Neuron (in vitro differentiated cells): Measurements from ENCODE around the gene KIAA1755.
"Not testable (repeated sequence)": the region's sequence is repeated elsewhere in the genome, so short reads cannot be mapped to it uniquely, and the experiment has no call there.

ENCODE experiments used
- H2AFZ ChIP-seq: one replicate; pipeline ENCODE4 v1.6.1; 2013; ENCODE audit warnings: low read depth, mild to moderate bottlenecking, inconsistent platforms, low read length, moderate library complexity
- H3K27me3 ChIP-seq: one replicate; pipeline ENCODE4 v1.6.1; 2013; ENCODE audit warnings: low read length; ENCODE audit not compliant: insufficient read depth
- H3K36me3 ChIP-seq: one replicate; pipeline ENCODE4 v1.6.1; 2013; ENCODE audit warnings: low read length; ENCODE audit not compliant: insufficient read depth
- H3K4me1 ChIP-seq: one replicate; pipeline ENCODE4 v1.6.1; 2013; ENCODE audit warnings: low read length; ENCODE audit not compliant: insufficient read depth
- H3K4me3 ChIP-seq: 2 replicates; pipeline ENCODE4 v1.5.1; 2013; ENCODE audit warnings: mild to moderate bottlenecking, low read length, moderate library complexity
- H3K9me3 ChIP-seq: one replicate; pipeline ENCODE4 v1.6.1; 2013; ENCODE audit warnings: low read length

The KIAA1755 gene

GRCh38 chr20:38281176-38281915 is 20.8 kb upstream of the KIAA1755 start:
- H3K36me3 ChIP-seq, H3K4me3 ChIP-seq, H3K4me1 ChIP-seq: not testable (repeated sequence)

GRCh38 chr20:38278763-38279162 is 18.2 kb upstream of the KIAA1755 start:
- Histone ChIP-seq H3K4me3 (no peak overlapping the region), H3K27me3 (peaks cover 3% of the 10 kb centered on the region), H3K9me3 (peaks cover 2% of the 10 kb centered on the region), H2AFZ (no peak overlapping the region), H3K36me3 (no peaks in the 10 kb centered on the region), H3K4me1 (no peaks in the 10 kb centered on the region)

More at GRCh38 chr20:38281176-38281915, 20.8 kb upstream of the KIAA1755 start:
- not testable (repeated sequence) for H3K9me3 ChIP-seq, H2AFZ ChIP-seq, H3K27me3 ChIP-seq

GRCh38 chr20:38278131-38278530 is 17.6 kb upstream of the KIAA1755 start:
- Histone ChIP-seq H3K27me3 (peaks cover 3% of the 10 kb centered on the region), H3K4me1 (no peaks in the 10 kb centered on the region), H3K36me3 (no peaks in the 10 kb centered on the region), H3K9me3 (no peaks in the 10 kb centered on the region), H2AFZ (no peak overlapping the region), H3K4me3 (no peak overlapping the region)

GRCh38 chr20:38277691-38278090 is 17.2 kb upstream of the KIAA1755 start:
- H3K9me3 ChIP-seq = no peaks in the 10 kb centered on the region
- H3K36me3 ChIP-seq = no peaks in the 10 kb centered on the region

GRCh38 chr20:38277285-38277684 is 16.8 kb upstream of the KIAA1755 start:
- Histone ChIP-seq H3K27me3 (peaks cover 3% of the 10 kb centered on the region), H3K4me1 (no peaks in the 10 kb centered on the region), H3K36me3 (no peaks in the 10 kb centered on the region), H2AFZ (no peak overlapping the region), H3K9me3 (no peaks in the 10 kb centered on the region), H3K4me3 (no peak overlapping the region)

More at GRCh38 chr20:38277691-38278090, 17.2 kb upstream of the KIAA1755 start:
- no peak overlapping the region for H2AFZ ChIP-seq
- peaks cover 3% of the 10 kb centered on the region for H3K27me3 ChIP-seq
- H3K4me3 ChIP-seq = no peak overlapping the region
- no peaks in the 10 kb centered on the region for H3K4me1 ChIP-seq

GRCh38 chr20:38275815-38276550 is 15.4 kb upstream of the KIAA1755 start:
- H3K36me3 ChIP-seq = no peaks in the 10 kb centered on the region
- H3K4me3 ChIP-seq = no peak overlapping the region
- no peaks in the 10 kb centered on the region for H3K9me3 ChIP-seq
- H2AFZ ChIP-seq = no peak overlapping the region
- H3K4me1 ChIP-seq = no peaks in the 10 kb centered on the region
- H3K27me3 ChIP-seq = peaks cover 3% of the 10 kb centered on the region

- Histone ChIP-seq H3K9me3 (no peaks in the 10 kb centered on the region), H3K36me3 (no peaks in the 10 kb centered on the region), H2AFZ (no peak overlapping the region), H3K27me3 (peaks cover 3% of the 10 kb centered on the region), H3K4me1 (no peaks in the 10 kb centered on the region), H3K4me3 (no peak overlapping the region)
Measured at GRCh38 chr20:38272961-38273360, 12.4 kb upstream of the KIAA1755 start.

GRCh38 chr20:38272398-38272797 is 11.9 kb upstream of the KIAA1755 start:
- H3K4me3 ChIP-seq = no peak overlapping the region
- no peaks in the 10 kb centered on the region for H3K27me3 ChIP-seq
- H3K4me1 ChIP-seq = no peaks in the 10 kb centered on the region
- H3K36me3 ChIP-seq = no peaks in the 10 kb centered on the region
- H3K9me3 ChIP-seq = no peaks in the 10 kb centered on the region
- no peak overlapping the region for H2AFZ ChIP-seq

GRCh38 chr20:38271608-38272120 is 11.1 kb upstream of the KIAA1755 start:
- Histone ChIP-seq H2AFZ (no peak overlapping the region), H3K4me1 (no peaks in the 10 kb centered on the region), H3K27me3 (no peaks in the 10 kb centered on the region), H3K9me3 (no peaks in the 10 kb centered on the region), H3K4me3 (no peak overlapping the region), H3K36me3 (no peaks in the 10 kb centered on the region)

GRCh38 chr20:38270869-38271605 is 10.5 kb upstream of the KIAA1755 start:
- no peak overlapping the region for H3K4me3 ChIP-seq
- no peaks in the 10 kb centered on the region for H3K9me3 ChIP-seq
- H3K4me1 ChIP-seq = no peaks in the 10 kb centered on the region
- H2AFZ ChIP-seq = no peak overlapping the region
- no peaks in the 10 kb centered on the region for H3K36me3 ChIP-seq
- H3K27me3 ChIP-seq = no peaks in the 10 kb centered on the region

- no peak overlapping the region for H2AFZ ChIP-seq
- H3K36me3 ChIP-seq = no peaks in the 10 kb centered on the region
- H3K4me1 ChIP-seq = no peaks in the 10 kb centered on the region
- H3K9me3 ChIP-seq = no peaks in the 10 kb centered on the region
- no peak overlapping the region for H3K4me3 ChIP-seq
- H3K27me3 ChIP-seq = no peaks in the 10 kb centered on the region
Measured at GRCh38 chr20:38269715-38270114, 9.2 kb upstream of the KIAA1755 start.

GRCh38 chr20:38269040-38269439 is 8.5 kb upstream of the KIAA1755 start:
- Histone ChIP-seq H3K4me3 (no peak overlapping the region), H3K9me3 (no peaks in the 10 kb centered on the region), H3K4me1 (no peaks in the 10 kb centered on the region), H3K36me3 (no peaks in the 10 kb centered on the region), H3K27me3 (no peaks in the 10 kb centered on the region), H2AFZ (no peak overlapping the region)
